A549 (cell line): Measurements from ENCODE around the gene SYK. TPM values are rescaled to one million over a fixed set of nuclear protein-coding genes. Genes with fewer than 3 reads are reported as not detected.

Experiments used
- ATAC-seq, 2 experiments: fragments of 200-7000 bp in 1 of 2; fragments of >200 bp in 1 of 2; cut with Nextera tagmentation in 1 of 2; cut with Tn5 transposase in 1 of 2; 3 replicates each; pipeline versions ENCODE4 v1.8.0 to v1.9.1; 2018 to 2020; ENCODE audit warnings: mild to moderate bottlenecking in 1 of 2, moderate library complexity in 1 of 2
- CTCF ChIA-PET: fragments of 300-600 bp; sonication (Branson Sonifier 250); formaldehyde crosslinking; extraction: SDS; loops from one replicate; lab custom pipeline; 2021; ENCODE audit warnings: antibody characterized with exemption, inconsistent platforms; lab: Yijun Ruan, JAX
- POLR2A ChIA-PET: fragments of 350-600 bp; formaldehyde crosslinking; extraction: SDS; loops from one replicate; lab custom pipeline; 2021; ENCODE audit warnings: antibody characterized with exemption, inconsistent platforms; lab: Yijun Ruan, JAX
- DNase-seq, 2 experiments: peaks; one replicate each; pipeline versions ENCODE4 v3.0.0 to v3.0.0-alpha.2; 2011 to 2016; ENCODE audit warnings: low read depth in 1 of 2, low spot score in 1 of 2
- FAIRE-seq: peaks from 2 replicates; lab custom pipeline; 2011; peaks lifted over from hg19 to GRCh38; lab: Jason Lieb, UNC
- H3K27ac ChIP-seq, 2 experiments: fragments of >200 bp; sonication (Bioruptor Twin); formaldehyde crosslinking; 3 replicates each; pipeline ENCODE4 v1.5.1; 2016 to 2017
- H3K4me1 ChIP-seq: fragments of >200 bp; sonication (Bioruptor Twin); formaldehyde crosslinking; 3 replicates; pipeline ENCODE4 v1.6.1; 2016
- H3K4me2 ChIP-seq: fragments of >200 bp; sonication (Bioruptor Twin); formaldehyde crosslinking; 3 replicates; pipeline ENCODE4 v1.6.1; 2016
- H3K4me3 ChIP-seq: fragments of >200 bp; sonication (Bioruptor Twin); formaldehyde crosslinking; 3 replicates; pipeline ENCODE4 v1.5.1; 2016
- H3K9me3 ChIP-seq: fragments of >200 bp; sonication (Bioruptor Twin); formaldehyde crosslinking; 3 replicates; pipeline ENCODE4 v1.6.1; 2016
- BCL3 ChIP-seq: fragments of >200 bp; sonication (Bioruptor Twin); formaldehyde crosslinking; IDR thresholded peaks from 3 replicates; pipeline ENCODE4 v1.6.1; 2016
- CBX8 ChIP-seq: fragments of 200-600 bp; sonication (generic); IDR thresholded peaks from 2 replicates; pipeline ENCODE4 v1.6.1; 2016
- CEBPB ChIP-seq, 2 experiments: fragments of >200 bp in 1 of 2; sonication (Bioruptor Twin) in 1 of 2; formaldehyde crosslinking in 1 of 2; IDR thresholded peaks; 2 replicates each; pipeline ENCODE4 v1.6.1; 2012 to 2016
- CHD4 ChIP-seq: fragments of 200-600 bp; sonication (generic); IDR thresholded peaks from 2 replicates; pipeline ENCODE4 v1.6.1; 2016; ENCODE audit warnings: antibody characterized with exemption, mild to moderate bottlenecking, borderline replicate concordance
- EHF ChIP-seq: fragments of 250-450 bp; sonication (Bioruptor Pico); IDR thresholded peaks from 2 replicates; pipeline ENCODE4 v1.5.0; 2020; ENCODE audit warnings: mild to moderate bottlenecking
- EHMT2 ChIP-seq: fragments of 200-600 bp; sonication (generic); IDR thresholded peaks from 2 replicates; pipeline ENCODE4 v1.6.1; 2016; ENCODE audit warnings: antibody characterized with exemption, low read depth, mild to moderate bottlenecking, moderate library complexity
- ESRRA ChIP-seq: fragments of 150-350 bp; IDR thresholded peaks from 2 replicates; pipeline ENCODE4 v1.6.1; 2014; ENCODE audit warnings: mild to moderate bottlenecking, low read length, borderline replicate concordance
- FOSB ChIP-seq: fragments of 250-450 bp; sonication (Bioruptor Pico); IDR thresholded peaks from 2 replicates; pipeline ENCODE4 v1.5.0; 2020; ENCODE audit warnings: mild to moderate bottlenecking, moderate library complexity
- FOSL2 ChIP-seq, 2 experiments: fragments of 450-650 bp in 1 of 2; fragments of >200 bp in 1 of 2; sonication (Bioruptor Twin) in 1 of 2; formaldehyde crosslinking; IDR thresholded peaks; 2 replicates each; pipeline versions ENCODE4 v1.5.0 to v1.6.1; 2016 to 2020; ENCODE audit warnings: mild to moderate bottlenecking in 1 of 2, moderate library complexity in 1 of 2
- FOXS1 ChIP-seq: fragments of 250-450 bp; sonication (Bioruptor Pico); IDR thresholded peaks from 2 replicates; pipeline ENCODE4 v1.5.0; 2020; ENCODE audit warnings: mild to moderate bottlenecking, moderate library complexity
- GATA3 ChIP-seq: IDR thresholded peaks from 2 replicates; pipeline ENCODE4 v1.6.1; 2012; ENCODE audit warnings: borderline replicate concordance
- HDAC2 ChIP-seq: fragments of 200-600 bp; sonication (generic); IDR thresholded peaks from 2 replicates; pipeline ENCODE4 v1.6.1; 2016
- HOXB13 ChIP-seq: fragments of 250-450 bp; sonication (Bioruptor Pico); IDR thresholded peaks from 2 replicates; pipeline ENCODE4 v1.5.0; 2020; ENCODE audit warnings: low read depth, mild to moderate bottlenecking, moderate library complexity
- HOXB5 ChIP-seq: fragments of 250-450 bp; sonication (Bioruptor Pico); IDR thresholded peaks from 2 replicates; pipeline ENCODE4 v1.5.0; 2020; ENCODE audit warnings: mild to moderate bottlenecking, moderate library complexity
- KDM1A ChIP-seq: fragments of 200-600 bp; sonication (generic); IDR thresholded peaks from 2 replicates; pipeline ENCODE4 v1.6.1; 2016; ENCODE audit warnings: low read depth, mild to moderate bottlenecking
- MAX ChIP-seq: IDR thresholded peaks from 2 replicates; pipeline ENCODE4 v1.6.1; 2012
- MAZ ChIP-seq: fragments of 150-350 bp; IDR thresholded peaks from 2 replicates; pipeline ENCODE4 v1.6.1; 2014; ENCODE audit warnings: antibody characterized with exemption, low read depth, low read length, borderline replicate concordance
- MYC ChIP-seq: IDR thresholded peaks from 2 replicates; pipeline ENCODE4 v1.6.1; 2012; ENCODE audit warnings: mild to moderate bottlenecking, inconsistent platforms, low read length, improper control_type of control experiment, borderline replicate concordance
- NFE2L2 ChIP-seq: fragments of 150-350 bp; conservative IDR thresholded peaks from 2 replicates; pipeline ENCODE4 v1.6.1; 2014; ENCODE audit warnings: low read length
- NPAS2 ChIP-seq: fragments of 250-450 bp; sonication (Bioruptor Pico); IDR thresholded peaks from 2 replicates; pipeline ENCODE4 v1.8.0; 2022; ENCODE audit warnings: mild to moderate bottlenecking, moderate library complexity, borderline replicate concordance
- NR3C1 ChIP-seq: fragments of >200 bp; sonication (Bioruptor Twin); formaldehyde crosslinking; IDR thresholded peaks from 3 replicates; pipeline ENCODE4 v1.6.1; 2017
- PHF8 ChIP-seq: fragments of 200-600 bp; sonication (generic); IDR thresholded peaks from 2 replicates; pipeline ENCODE4 v1.6.1; 2016; ENCODE audit warnings: low read depth, mild to moderate bottlenecking, antibody characterized with exemption, moderate library complexity, borderline replicate concordance
- POLR2AphosphoS2 ChIP-seq: conservative IDR thresholded peaks from 2 replicates; pipeline ENCODE4 v1.6.1; 2012; ENCODE audit warnings: low read length, improper control_type of control experiment, inconsistent platforms
- RCOR1 ChIP-seq: fragments of 150-350 bp; IDR thresholded peaks from 2 replicates; pipeline ENCODE4 v1.6.1; 2014; ENCODE audit warnings: antibody characterized with exemption, low read length, low read depth
- RNF2 ChIP-seq: fragments of 200-600 bp; sonication (generic); IDR thresholded peaks from 2 replicates; pipeline ENCODE4 v1.6.1; 2016; ENCODE audit warnings: low read depth, mild to moderate bottlenecking, antibody characterized with exemption, moderate library complexity, borderline replicate concordance
- ZC3H11A ChIP-seq: fragments of 450-650 bp; IDR thresholded peaks from 2 replicates; pipeline ENCODE4 v1.6.1; 2014; ENCODE audit warnings: antibody characterized with exemption, mild to moderate bottlenecking
- ZFP36 ChIP-seq: fragments of 450-650 bp; IDR thresholded peaks from 2 replicates; pipeline ENCODE4 v1.6.1; 2014; ENCODE audit warnings: borderline replicate concordance; ENCODE audit not compliant: partially characterized antibody
- ZNF302 ChIP-seq: fragments of 250-450 bp; sonication (Bioruptor Pico); IDR thresholded peaks from 2 replicates; pipeline ENCODE4 v1.9.0; 2021; ENCODE audit warnings: inconsistent platforms, mild to moderate bottlenecking, moderate library complexity
- WGBS: methylation state at CpG from one replicate; pipeline ENCODE4 v1.1.6; 2017; ENCODE audit errors: missing lambda C conversion rate; 5-methylcytosine and 5-hydroxymethylcytosine counted together
- polyA plus RNA-seq, 4 experiments: library from polyadenylated mRNA; depleted of rRNA in 3 of 4; stranded (reverse); fragments of >200 nt; fragmentation: RNase III in 1 of 4; extraction: RNeasy Plus Mini Kit Qiagen cat#74134 plus additional on column Dnase treatment in 1 of 4; gene quantifications; 2 replicates in 3 of 4; 3 replicates in 1 of 4; pipeline ENCODE4 v1.2.3, GENCODE V29; 2011 to 2017

SYK gene
- polyA plus RNA-seq, 2 of the 4 experiments (the other 2 are of a cell fraction) = 0.01 to 0.03 TPM

GRCh38 chr9:90872835-90873294 lies 71.2 kb downstream of the SYK start:
- no peaks in the 10 kb centered on the region for H3K9me3 ChIP-seq
- WGBS = 27% methylated on average over 8 of the region's 8 CpGs
- H3K4me2 ChIP-seq = no peak overlapping the region
- TF ChIP-seq KDM1A (no peak), HOXB13 (no peak), CEBPB (IDR thresholded peaks at IDR 0.05) (no peak), FOSL2 (IDR thresholded peaks at IDR 0.05) (no peak), FOSL2 (CRISPR knock-in tag; IDR thresholded peaks at IDR 0.05) (no peak), HDAC2 (no peak), POLR2AphosphoS2 (no peak), NPAS2 (CRISPR knock-in tag) (no peak), HOXB5 (no peak), NR3C1 (no peak), MYC (no peak), ZC3H11A (no peak), FOXS1 (CRISPR knock-in tag) (no peak), BCL3 (no peak)
- no peaks in the 10 kb centered on the region for H3K4me1 ChIP-seq
- CTCF ChIA-PET = interaction anchor here (0.6 to 4.8 kb wide), 5 partner anchors 8 to 759 kb away, joined by 3 to 31 read pairs (median 8); no protein-coding TSS in a partner anchor
- H3K4me3 ChIP-seq = no peak overlapping the region
- ATAC-seq = no peak
- no peak overlapping the region for H3K27ac ChIP-seq
- no peak for DNase-seq
- no peak for FAIRE-seq
- POLR2A ChIA-PET = no interaction called here

GRCh38 chr9:90873422-90873821 lies 71.8 kb downstream of the SYK start:
- CTCF ChIA-PET = interaction anchor here (0.6 to 4.8 kb wide), 5 partner anchors 7 to 758 kb away, joined by 3 to 31 read pairs (median 8); no protein-coding TSS in a partner anchor
- no peak for FAIRE-seq

More at GRCh38 chr9:90873422-90873821, 71.8 kb downstream of the SYK start:
- Histone ChIP-seq H3K4me1 (no peaks in the 10 kb centered on the region), H3K4me2 (no peak overlapping the region), H3K4me3 (no peak overlapping the region), H3K27ac (no peak overlapping the region), H3K9me3 (no peaks in the 10 kb centered on the region)
- no peak for DNase-seq
- no peak for ATAC-seq
- WGBS = 53% methylated on average over 2 of the region's 2 CpGs
- POLR2A ChIA-PET = no interaction called here
- TF ChIP-seq KDM1A (no peak), FOSL2 (IDR thresholded peaks at IDR 0.05) (no peak), FOSL2 (CRISPR knock-in tag; IDR thresholded peaks at IDR 0.05) (no peak), ESRRA (no peak), FOSB (CRISPR knock-in tag) (no peak), PHF8 (no peak), NFE2L2 (no peak), CHD4 (no peak), MAX (no peak), CBX8 (no peak), RNF2 (no peak), ZNF302 (CRISPR knock-in tag) (no peak), GATA3 (no peak), MAZ (no peak), EHF (CRISPR knock-in tag) (no peak), BCL3 (no peak), ZFP36 (no peak), NPAS2 (CRISPR knock-in tag) (no peak), CEBPB (IDR thresholded peaks at IDR 0.05) (no peak), EHMT2 (no peak), RCOR1 (no peak)
